SK-N-MC (cell line): ENCODE measurements around the gene FOXC2.

Experiments
- DNase-seq: peaks from one replicate; pipeline ENCODE4 v3.0.0-alpha.2; 2011; ENCODE audit warnings: low read depth, low spot score
- H3K27ac ChIP-seq: fragments of 200-600 bp; sonication (generic); 2 replicates; pipeline ENCODE4 v1.5.1; 2016; ENCODE audit warnings: mixed run types
- H3K36me3 ChIP-seq: fragments of 200-600 bp; sonication (generic); 2 replicates; pipeline ENCODE4 v1.6.1; 2017; ENCODE audit warnings: antibody characterized with exemption, low read length, mixed read lengths; ENCODE audit not compliant: insufficient read depth
- H3K4me3 ChIP-seq: fragments of 200-600 bp; sonication (generic); 2 replicates; pipeline ENCODE4 v1.5.1; 2016
- H3K9ac ChIP-seq: fragments of 200-600 bp; sonication (generic); 2 replicates; pipeline ENCODE4 v1.8.0; 2017; ENCODE audit warnings: mixed run types, mixed read lengths; ENCODE audit not compliant: insufficient read length
- H3K9me3 ChIP-seq: fragments of 200-600 bp; sonication (generic); 2 replicates; pipeline ENCODE4 v1.6.1; 2017; ENCODE audit warnings: low read depth, mild to moderate bottlenecking, antibody characterized with exemption, low read length, moderate library complexity, mixed read lengths
- EZH2 ChIP-seq: fragments of 200-600 bp; sonication (generic); IDR thresholded peaks from one replicate; pipeline ENCODE4 v1.6.1; 2017; ENCODE audit warnings: antibody characterized with exemption
- FOXP2 ChIP-seq: optimal IDR thresholded peaks from 2 replicates; pipeline ENCODE3; 2011; ENCODE audit warnings: mild to moderate bottlenecking, moderate library complexity; ENCODE audit not compliant: insufficient read depth; ENCODE audit errors: extremely low read length, control extremely low read depth
- POLR2AphosphoS5 ChIP-seq: IDR thresholded peaks from 2 replicates; pipeline ENCODE4 v1.6.1; 2012; ENCODE audit warnings: mild to moderate bottlenecking, low read depth, low read length, borderline replicate concordance

The FOXC2 gene

DNA sequence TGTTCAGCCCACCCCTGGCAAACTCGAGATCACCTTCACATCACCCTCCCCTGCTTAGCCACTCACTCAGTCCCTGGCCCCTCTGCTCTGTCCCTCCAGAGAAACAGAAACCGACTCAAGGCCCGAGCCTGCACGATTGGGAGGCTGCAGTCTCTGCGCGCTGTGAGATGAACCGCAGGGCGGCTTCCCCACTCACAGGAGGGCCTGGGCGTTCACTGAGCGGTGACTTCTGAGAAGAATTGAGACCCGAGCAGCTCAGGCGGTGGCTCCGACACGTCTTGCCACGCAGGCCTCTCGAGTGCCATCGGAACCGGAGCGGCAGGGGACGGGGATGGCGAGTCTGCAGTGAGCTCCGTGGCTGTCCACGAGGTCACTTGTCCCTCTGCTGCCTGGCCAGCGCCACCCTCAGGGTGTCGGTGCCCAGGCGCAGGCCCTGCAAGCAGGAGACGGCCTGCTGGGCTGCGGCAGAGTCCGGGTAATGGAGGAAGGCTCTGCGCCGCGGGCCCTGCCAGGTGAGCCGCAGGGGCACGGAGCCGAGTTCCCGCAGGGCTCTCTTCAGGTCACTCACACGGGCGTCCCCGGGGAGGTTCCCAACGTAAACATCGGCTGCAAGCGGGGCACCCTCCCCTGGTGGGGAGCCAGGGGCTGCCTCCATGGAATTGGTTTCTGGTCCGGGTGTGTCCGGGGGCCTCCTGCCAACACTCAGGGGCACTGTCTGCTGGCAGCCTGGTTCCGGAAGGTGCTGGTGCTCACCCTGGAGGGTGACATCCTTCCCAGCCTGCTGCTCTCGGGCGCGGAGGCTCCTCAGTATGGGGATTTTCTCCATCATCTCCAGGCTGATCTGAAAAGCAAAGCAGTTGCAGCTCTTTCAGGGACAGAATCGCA lies 34.7 kb upstream of the FOXC2 start:
- H3K36me3 ChIP-seq: no peaks in the 10 kb centered on the region

GRCh38 chr16:86532526-86532815 lies 34.2 kb upstream of the FOXC2 start:
- Histone ChIP-seq H3K27ac (no peak overlapping the region), H3K9ac (no peak overlapping the region), H3K36me3 (no peaks in the 10 kb centered on the region), H3K4me3 (no peak overlapping the region), H3K9me3 (no peaks in the 10 kb centered on the region)
- DNase-seq: no peak
- no peak for TF ChIP-seq FOXP2
- TF ChIP-seq POLR2AphosphoS5: no peak
- TF ChIP-seq EZH2: no peak

More for the DNA sequence above, 34.7 kb upstream of the FOXC2 start:
- Histone ChIP-seq H3K9me3 (no peaks in the 10 kb centered on the region), H3K27ac (no peak overlapping the region), H3K9ac (no peak overlapping the region), H3K4me3 (no peak overlapping the region)
- TF ChIP-seq FOXP2 (no peak), EZH2 (no peak), POLR2AphosphoS5 (no peak)
- no peak for DNase-seq

DNA sequence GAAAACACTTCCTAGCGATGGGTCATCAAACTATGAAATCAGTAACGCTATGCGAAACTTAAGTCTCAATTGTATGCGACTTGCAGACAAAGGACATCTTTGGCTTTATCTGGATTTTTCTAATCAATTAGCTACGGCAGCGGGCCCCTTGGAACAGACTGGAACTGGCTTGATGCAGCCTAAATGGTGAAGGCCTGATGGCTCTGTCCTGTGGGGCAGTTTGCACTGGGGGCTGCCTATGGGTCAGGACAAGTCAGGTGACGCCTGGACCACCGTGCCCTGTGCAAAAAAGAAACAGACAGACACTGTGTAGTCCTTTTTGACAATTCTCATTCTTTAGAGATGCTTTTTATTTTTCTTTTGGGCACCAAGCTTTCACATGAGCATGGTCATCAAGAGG lies 33.6 kb upstream of the FOXC2 start:
- H3K9ac ChIP-seq: no peak overlapping the region
- DNase-seq: no peak
- H3K4me3 ChIP-seq: no peak overlapping the region
- H3K9me3 ChIP-seq: no peaks in the 10 kb centered on the region
- no peaks in the 10 kb centered on the region for H3K36me3 ChIP-seq
- no peak overlapping the region for H3K27ac ChIP-seq
- no peak for TF ChIP-seq FOXP2
- TF ChIP-seq POLR2AphosphoS5: no peak
- no peak for TF ChIP-seq EZH2

- H3K9ac ChIP-seq: no peak overlapping the region
- no peak for TF ChIP-seq POLR2AphosphoS5
- no peak for TF ChIP-seq FOXP2
- TF ChIP-seq EZH2: no peak
- DNase-seq: no peak
- no peaks in the 10 kb centered on the region for H3K36me3 ChIP-seq
- no peaks in the 10 kb centered on the region for H3K9me3 ChIP-seq
- no peak overlapping the region for H3K27ac ChIP-seq
- H3K4me3 ChIP-seq: no peak overlapping the region
These were observed 32.8 kb upstream of the FOXC2 start for GRCh38 chr16:86533767-86534351.

DNA sequence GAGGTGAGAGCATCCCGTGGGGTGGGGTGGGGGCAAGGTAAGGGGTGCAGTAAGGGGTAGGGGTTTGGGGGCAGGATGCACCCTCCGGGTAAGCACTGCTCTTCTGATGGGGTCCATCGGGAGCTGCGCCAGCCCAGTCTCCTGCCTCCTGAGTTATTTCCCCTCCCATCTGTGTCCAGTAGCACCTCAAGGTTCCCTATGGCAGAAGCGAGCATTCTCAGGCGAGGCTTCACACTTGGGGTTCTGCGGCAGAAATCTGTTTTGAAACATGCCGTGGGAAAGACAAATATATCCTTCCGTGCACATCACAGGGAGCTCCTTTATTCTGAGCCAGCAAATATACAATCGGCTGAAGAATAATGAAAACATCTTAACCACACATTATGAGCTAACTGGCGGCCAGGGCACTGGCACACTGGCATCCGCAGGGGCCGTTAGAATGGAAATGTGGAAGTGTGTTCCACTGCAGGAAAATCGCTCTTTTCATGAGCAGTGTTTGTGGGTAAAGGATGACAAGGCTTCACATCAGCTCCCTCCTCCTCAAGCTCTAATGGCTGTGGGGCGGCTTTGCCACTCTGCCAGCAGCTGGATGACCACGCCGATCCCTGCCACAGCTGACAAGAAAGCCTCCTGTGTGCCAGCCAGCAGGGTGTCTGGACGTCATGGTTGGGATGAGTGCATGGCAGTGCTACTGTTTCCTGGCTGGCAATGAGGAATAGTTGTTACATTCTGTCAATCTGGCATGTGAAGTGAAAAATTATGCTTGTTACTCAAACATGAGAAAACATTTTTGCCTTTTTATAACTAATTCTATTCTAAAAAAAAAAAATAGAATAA lies 31.6 kb upstream of the FOXC2 start:
- DNase-seq: no peak
- H3K27ac ChIP-seq: no peak overlapping the region
- H3K9me3 ChIP-seq: no peaks in the 10 kb centered on the region
- no peak for TF ChIP-seq EZH2
- TF ChIP-seq POLR2AphosphoS5: no peak
- no peak for TF ChIP-seq FOXP2
- no peak overlapping the region for H3K4me3 ChIP-seq
- H3K36me3 ChIP-seq: no peaks in the 10 kb centered on the region
- H3K9ac ChIP-seq: no peak overlapping the region

GRCh38 chr16:86536621-86537020 lies 30.0 kb upstream of the FOXC2 start:
- no peak for DNase-seq
- Histone ChIP-seq H3K27ac (no peak overlapping the region), H3K9me3 (no peaks in the 10 kb centered on the region), H3K36me3 (no peaks in the 10 kb centered on the region), H3K4me3 (no peak overlapping the region), H3K9ac (no peak overlapping the region)
- no peak for TF ChIP-seq POLR2AphosphoS5
- TF ChIP-seq EZH2: no peak

- TF ChIP-seq FOXP2 (no peak), EZH2 (no peak)
- H3K9me3 ChIP-seq: no peaks in the 10 kb centered on the region
- H3K4me3 ChIP-seq: no peak overlapping the region
- no peak overlapping the region for H3K27ac ChIP-seq
- no peaks in the 10 kb centered on the region; the same call in 1 of the 2 replicates for H3K36me3 ChIP-seq
- no peak overlapping the region for H3K9ac ChIP-seq
- DNase-seq: no peak
These were observed 29.1 kb upstream of the FOXC2 start for GRCh38 chr16:86537486-86537885.

- Histone ChIP-seq H3K36me3 (no peaks in the 10 kb centered on the region; the same call in 1 of the 2 replicates), H3K9me3 (no peaks in the 10 kb centered on the region), H3K27ac (no peak overlapping the region), H3K9ac (no peak overlapping the region), H3K4me3 (no peak overlapping the region)
- DNase-seq: no peak
- TF ChIP-seq EZH2 (no peak), FOXP2 (no peak), POLR2AphosphoS5 (no peak)
These were observed 28.3 kb upstream of the FOXC2 start for GRCh38 chr16:86538196-86538780.
